ENCODE measurements around the gene CXCL11. TPM values are rescaled to one million over a fixed set of nuclear protein-coding genes. Genes with fewer than 3 reads are reported as not detected.

The CXCL11 gene
- polyA plus RNA-seq, 1 of the 3 experiments (the other 2 are of a cell fraction) = not detected

DNA sequence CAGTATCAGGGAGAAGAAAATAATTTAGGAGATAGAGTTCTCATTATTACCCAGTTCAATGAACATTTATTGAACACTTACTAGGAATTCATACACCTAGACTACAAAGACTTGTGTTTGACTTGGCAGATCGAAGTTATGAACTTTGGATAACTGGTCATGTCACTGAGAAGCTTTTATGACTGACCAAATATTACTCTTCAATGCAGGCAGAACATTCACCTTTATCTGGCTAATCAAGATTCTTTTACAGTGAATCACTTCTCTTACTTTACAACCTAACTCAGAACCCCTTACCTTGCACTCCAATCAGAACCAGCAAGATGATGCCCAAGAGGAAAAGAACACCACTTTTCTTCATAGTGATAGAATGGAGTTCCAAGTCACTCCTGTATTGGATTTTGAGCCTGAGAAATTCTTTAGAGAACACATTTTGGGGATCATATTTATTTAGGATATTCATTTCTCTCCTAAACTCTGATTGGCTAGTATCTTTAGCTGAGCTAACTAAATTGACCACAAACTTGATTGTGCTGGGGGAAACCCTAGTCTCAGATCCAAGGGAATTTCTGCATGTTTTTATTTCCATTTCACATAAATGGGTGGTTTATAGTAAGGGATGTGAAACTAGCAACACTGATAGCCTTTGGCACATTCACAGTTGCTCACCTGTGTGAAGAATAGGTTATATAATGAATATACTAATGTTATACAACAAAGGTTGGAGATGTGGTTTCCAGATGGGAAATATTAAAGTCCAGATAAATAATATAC, 28.6 kb downstream of the CXCL11 start, which contains the start of gene CXCL9:
Gene CXCL9 (minus strand): TSS at position 421 of the 774 bp plus-strand sequence. CDS start 60 bp downstream, at position 361.
- no peaks in the 10 kb centered on the region for H3K79me2 ChIP-seq (ENCODE audit: insufficient read depth)
- WGBS (ENCODE audit: low lambda C conversion rate) = 0% methylated on average over 1 of the region's 1 CpG
- no peaks in the 10 kb centered on the region for H3K36me3 ChIP-seq (replicated peaks in 1 of 2; ENCODE audit: control insufficient read depth in 1 of 2, insufficient read depth in 2 of 2, low read length in 1 of 2)
- no peaks in the 10 kb centered on the region for H3K9me2 ChIP-seq
- no peak for DNase-seq
- no peak within 1 kb of the TSS for H3K27ac ChIP-seq (ENCODE audit: low read depth in 2 of 2, low read length in 1 of 2)
- no peaks in the 10 kb centered on the region for H3K9me3 ChIP-seq
- ChIA-PET POLR2A (no interaction called here), CTCF (no interaction called here)
- no peak within 1 kb of the TSS for H2AFZ ChIP-seq (ENCODE audit: low read depth)
- no peaks in the 10 kb centered on the region for H3K27me3 ChIP-seq (ENCODE audit: insufficient read depth)
- no peak within 1 kb of the TSS for H3K9ac ChIP-seq
- H3K4me3 ChIP-seq (ENCODE audit: low read depth in 2 of 2, low read length in 1 of 2) = no peak within 1 kb of the TSS
- H3K4me1 ChIP-seq (ENCODE audit: control insufficient read depth in 1 of 2, insufficient read depth in 2 of 2, low read depth in 1 of 2, low read length in 1 of 2) = peaks cover 0 to 2% of the 10 kb centered on the region in 2 experiments; a peak in 1 of 4 replicates
- H4K20me1 ChIP-seq (ENCODE audit: insufficient read depth) = no peaks in the 10 kb centered on the region
- peaks cover under 1% of the 10 kb centered on the region for H3F3A ChIP-seq (replicated peaks; ENCODE audit: insufficient read depth)
- TF ChIP-seq MXI1 (IDR thresholded peaks at IDR 0.05; ENCODE audit: low read depth, low read length) (no peak), USF1 (IDR thresholded peaks at IDR 0.05; ENCODE audit: borderline replicate concordance, low read depth) (no peak), SIN3A (IDR thresholded peaks at IDR 0.05; ENCODE audit: borderline replicate concordance, low read depth, low read length) (no peak), GATA2 (CRISPR knock-in tag; IDR thresholded peaks at IDR 0.05) (no peak), NFIC (IDR thresholded peaks at IDR 0.05; ENCODE audit: borderline replicate concordance) (no peak), RFX5 (IDR thresholded peaks at IDR 0.05; ENCODE audit: low read length) (no peak), RCOR1 (IDR thresholded peaks at IDR 0.05; ENCODE audit: low read length) (no peak), EZH2phosphoT487 (IDR thresholded peaks at IDR 0.05; ENCODE audit: borderline replicate concordance, low read depth) (no peak), CTCF (IDR thresholded peaks at IDR 0.05) (no peak), POLR2AphosphoS5 (IDR thresholded peaks at IDR 0.05; ENCODE audit: low read depth, low read length) (no peak), YY1 (IDR thresholded peaks at IDR 0.05; ENCODE audit: low read depth) (no peak), USF2 (IDR thresholded peaks at IDR 0.05; ENCODE audit: borderline replicate concordance, low read depth, low read length) (no peak), TAF1 (IDR thresholded peaks at IDR 0.05; ENCODE audit: borderline replicate concordance, low read depth, low read length) (no peak), EP300 (IDR thresholded peaks at IDR 0.05; ENCODE audit: borderline replicate concordance in 1 of 2, low read depth in 1 of 2, low read length in 1 of 2) (no peak), JUND (IDR thresholded peaks at IDR 0.05) (no peak), RAD21 (IDR thresholded peaks at IDR 0.05; ENCODE audit: low read length) (no peak)
- TF ChIP-seq, protein P1, sequence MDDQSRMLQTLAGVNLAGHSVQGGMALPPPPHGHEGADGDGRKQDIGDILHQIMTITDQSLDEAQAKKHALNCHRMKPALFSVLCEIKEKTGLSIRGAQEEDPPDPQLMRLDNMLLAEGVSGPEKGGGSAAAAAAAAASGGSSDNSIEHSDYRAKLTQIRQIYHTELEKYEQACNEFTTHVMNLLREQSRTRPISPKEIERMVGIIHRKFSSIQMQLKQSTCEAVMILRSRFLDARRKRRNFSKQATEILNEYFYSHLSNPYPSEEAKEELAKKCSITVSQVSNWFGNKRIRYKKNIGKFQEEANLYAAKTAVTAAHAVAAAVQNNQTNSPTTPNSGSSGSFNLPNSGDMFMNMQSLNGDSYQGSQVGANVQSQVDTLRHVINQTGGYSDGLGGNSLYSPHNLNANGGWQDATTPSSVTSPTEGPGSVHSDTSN (IDR thresholded peaks at IDR 0.05) = no peak
- H3K4me2 ChIP-seq = no peak within 1 kb of the TSS
